ENCODE measurements around the gene KLHL14. TPM values are rescaled to one million over a fixed set of nuclear protein-coding genes. Genes with fewer than 3 reads are reported as not detected.

The KLHL14 gene
- total and polyA plus RNA-seq, 4 donors: 0.16 to 2.2 (median 0.26) TPM

DNA sequence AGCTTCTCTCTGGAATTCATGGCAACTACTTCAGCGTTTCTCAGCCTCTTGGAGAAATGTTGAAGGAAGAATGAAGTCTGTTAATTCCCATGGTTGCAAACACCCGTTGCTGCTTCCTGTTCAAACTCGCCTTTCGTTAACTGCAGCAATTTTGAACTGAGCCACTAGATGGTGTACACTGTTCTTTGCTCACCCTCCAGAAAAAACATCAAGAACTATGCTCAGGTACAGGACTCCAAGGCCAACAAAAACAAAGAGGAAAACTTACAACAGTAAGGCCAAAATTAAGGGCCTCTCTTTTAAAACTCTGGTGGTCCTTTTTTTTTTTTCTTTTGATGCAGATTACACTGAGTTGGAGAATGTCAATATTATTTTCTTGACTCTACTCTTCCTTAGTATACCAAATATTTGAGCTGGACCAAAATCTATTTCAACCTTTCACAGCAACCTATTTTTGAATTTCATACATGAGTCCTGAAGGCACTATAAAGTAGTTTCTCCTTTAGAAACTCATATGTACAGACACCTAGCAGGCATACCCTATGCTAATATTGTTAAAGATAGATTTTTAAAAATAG lies 58.2 kb downstream of the KLHL14 start:
- peak; percentile 58 to 90 (median 84) for DNase-seq
- no peak overlapping the region for H3K4me3 ChIP-seq
- H3K9ac ChIP-seq (ENCODE audit: insufficient read depth in 1 of 2, low read length in 2 of 2): no peak overlapping the region
- H3K27ac ChIP-seq (ENCODE audit: low read depth in 1 of 2, low read length in 1 of 2): no peak overlapping the region
- H3K9me3 ChIP-seq (ENCODE audit: control insufficient read depth in 4 of 4, insufficient read depth in 3 of 4, low read length in 3 of 4): no peaks in the 10 kb centered on the region
- WGBS, 2 donors: 0 to 1% methylated on average over 4 of the region's 4 CpGs
- peak; percentile 6 for TF ChIP-seq CTCF (IDR thresholded peaks at IDR 0.05; ENCODE audit: control extremely low read depth, extremely low read depth)
- no peaks in the 10 kb centered on the region for H3K4me1 ChIP-seq (ENCODE audit: control insufficient read depth in 5 of 5, insufficient read depth in 5 of 5, low read length in 5 of 5)
- ATAC-seq (ENCODE audit: insufficient read depth, low FRiP score): no peak
- no peaks in the 10 kb centered on the region for H3K36me3 ChIP-seq (ENCODE audit: control insufficient read depth in 4 of 4, insufficient read depth in 4 of 4, low read length in 4 of 4)
- no peaks in the 10 kb centered on the region for H3K27me3 ChIP-seq (ENCODE audit: control insufficient read depth in 3 of 3, insufficient read depth in 3 of 3, low read length in 2 of 3)

GRCh38 chr18:32712860-32713259 lies 60.0 kb downstream of the KLHL14 start:
- H3K27me3 ChIP-seq (ENCODE audit: control insufficient read depth in 3 of 3, insufficient read depth in 3 of 3, low read length in 2 of 3): no peaks in the 10 kb centered on the region
- 94 to 100% methylated on average over 1 of the region's 1 CpG for WGBS, 2 donors
- H3K9me3 ChIP-seq (ENCODE audit: control insufficient read depth in 4 of 4, insufficient read depth in 3 of 4, low read length in 3 of 4): no peaks in the 10 kb centered on the region
- no peak overlapping the region for H3K4me3 ChIP-seq
- no peak overlapping the region for H3K9ac ChIP-seq (ENCODE audit: insufficient read depth in 1 of 2, low read length in 2 of 2)
- H3K36me3 ChIP-seq (ENCODE audit: control insufficient read depth in 4 of 4, insufficient read depth in 4 of 4, low read length in 4 of 4): no peaks in the 10 kb centered on the region
- no peaks in the 10 kb centered on the region for H3K4me1 ChIP-seq (ENCODE audit: control insufficient read depth in 5 of 5, insufficient read depth in 5 of 5, low read length in 5 of 5)
- DNase-seq (no peak), ATAC-seq (ENCODE audit: insufficient read depth, low FRiP score) (no peak)
- no peak for TF ChIP-seq CTCF (IDR thresholded peaks at IDR 0.05; ENCODE audit: control extremely low read depth, extremely low read depth)
- H3K27ac ChIP-seq (ENCODE audit: low read depth in 1 of 2, low read length in 1 of 2): no peak overlapping the region

GRCh38 chr18:32711862-32712261 lies 61.0 kb downstream of the KLHL14 start:
- no peak for TF ChIP-seq CTCF (IDR thresholded peaks at IDR 0.05; ENCODE audit: control extremely low read depth, extremely low read depth)
- no peak overlapping the region for H3K9ac ChIP-seq (ENCODE audit: insufficient read depth in 1 of 2, low read length in 2 of 2)
- WGBS, 2 donors: 89 to 96% methylated on average over 2 of the region's 2 CpGs
- H3K36me3 ChIP-seq (ENCODE audit: control insufficient read depth in 4 of 4, insufficient read depth in 4 of 4, low read length in 4 of 4): no peaks in the 10 kb centered on the region
- H3K4me3 ChIP-seq: no peak overlapping the region
- ATAC-seq (ENCODE audit: insufficient read depth, low FRiP score) (no peak), DNase-seq (no peak)
- no peak overlapping the region for H3K27ac ChIP-seq (ENCODE audit: low read depth in 1 of 2, low read length in 1 of 2)
- no peaks in the 10 kb centered on the region for H3K27me3 ChIP-seq (ENCODE audit: control insufficient read depth in 3 of 3, insufficient read depth in 3 of 3, low read length in 2 of 3)
- no peaks in the 10 kb centered on the region for H3K4me1 ChIP-seq (ENCODE audit: control insufficient read depth in 5 of 5, insufficient read depth in 5 of 5, low read length in 5 of 5)
- H3K9me3 ChIP-seq (ENCODE audit: control insufficient read depth in 4 of 4, insufficient read depth in 3 of 4, low read length in 3 of 4): no peaks in the 10 kb centered on the region

DNA sequence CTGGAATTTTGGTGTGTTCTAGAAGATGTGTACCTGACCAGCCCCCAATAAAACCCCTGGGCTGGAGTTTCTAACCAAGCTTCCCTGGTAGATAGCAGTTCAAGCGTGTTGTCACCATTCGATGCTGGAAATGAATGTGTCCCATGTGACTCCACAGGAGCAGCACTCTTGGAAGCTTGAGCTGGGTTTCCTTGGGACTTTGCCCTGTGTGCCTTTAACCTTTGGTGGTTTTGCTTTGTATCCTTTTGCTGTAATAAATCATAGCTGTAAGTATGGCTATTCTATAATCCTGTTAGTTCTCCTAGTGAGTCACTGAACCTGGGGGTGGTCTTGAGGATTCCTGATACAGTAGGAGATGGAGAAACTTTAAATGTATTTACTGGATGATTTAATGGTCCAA lies 65.2 kb downstream of the KLHL14 start:
- no peak for DNase-seq
- WGBS, 2 donors: 89 to 98% methylated on average over 2 of the region's 2 CpGs

More for the DNA sequence above, 65.2 kb downstream of the KLHL14 start:
- no peak overlapping the region for H3K27ac ChIP-seq (ENCODE audit: low read depth in 1 of 2, low read length in 1 of 2)
- no peak overlapping the region for H3K4me3 ChIP-seq
- ATAC-seq (ENCODE audit: insufficient read depth, low FRiP score): no peak
- no peaks in the 10 kb centered on the region for H3K9me3 ChIP-seq (ENCODE audit: control insufficient read depth in 4 of 4, insufficient read depth in 3 of 4, low read length in 3 of 4)
- no peak overlapping the region for H3K9ac ChIP-seq (ENCODE audit: insufficient read depth in 1 of 2, low read length in 2 of 2)
- no peaks in the 10 kb centered on the region for H3K4me1 ChIP-seq (ENCODE audit: control insufficient read depth in 5 of 5, insufficient read depth in 5 of 5, low read length in 5 of 5)
- TF ChIP-seq CTCF (IDR thresholded peaks at IDR 0.05; ENCODE audit: control extremely low read depth, extremely low read depth): no peak
- no peaks in the 10 kb centered on the region for H3K36me3 ChIP-seq (ENCODE audit: control insufficient read depth in 4 of 4, insufficient read depth in 4 of 4, low read length in 4 of 4)
- no peaks in the 10 kb centered on the region for H3K27me3 ChIP-seq (ENCODE audit: control insufficient read depth in 3 of 3, insufficient read depth in 3 of 3, low read length in 2 of 3)
